HTERT RPE-1 (cell line): Measurements from ENCODE around the gene OSTF1.

Experiments
- in situ Hi-C: fragments of 300-500 bp; cut with MboI; formaldehyde crosslinking; loops from 4 replicates; pipeline ENCODE4 v1.14.3; 2020; ENCODE audit warnings: low sequenced_read_pairs

The OSTF1 gene, protein sequence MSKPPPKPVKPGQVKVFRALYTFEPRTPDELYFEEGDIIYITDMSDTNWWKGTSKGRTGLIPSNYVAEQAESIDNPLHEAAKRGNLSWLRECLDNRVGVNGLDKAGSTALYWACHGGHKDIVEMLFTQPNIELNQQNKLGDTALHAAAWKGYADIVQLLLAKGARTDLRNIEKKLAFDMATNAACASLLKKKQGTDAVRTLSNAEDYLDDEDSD

DNA sequence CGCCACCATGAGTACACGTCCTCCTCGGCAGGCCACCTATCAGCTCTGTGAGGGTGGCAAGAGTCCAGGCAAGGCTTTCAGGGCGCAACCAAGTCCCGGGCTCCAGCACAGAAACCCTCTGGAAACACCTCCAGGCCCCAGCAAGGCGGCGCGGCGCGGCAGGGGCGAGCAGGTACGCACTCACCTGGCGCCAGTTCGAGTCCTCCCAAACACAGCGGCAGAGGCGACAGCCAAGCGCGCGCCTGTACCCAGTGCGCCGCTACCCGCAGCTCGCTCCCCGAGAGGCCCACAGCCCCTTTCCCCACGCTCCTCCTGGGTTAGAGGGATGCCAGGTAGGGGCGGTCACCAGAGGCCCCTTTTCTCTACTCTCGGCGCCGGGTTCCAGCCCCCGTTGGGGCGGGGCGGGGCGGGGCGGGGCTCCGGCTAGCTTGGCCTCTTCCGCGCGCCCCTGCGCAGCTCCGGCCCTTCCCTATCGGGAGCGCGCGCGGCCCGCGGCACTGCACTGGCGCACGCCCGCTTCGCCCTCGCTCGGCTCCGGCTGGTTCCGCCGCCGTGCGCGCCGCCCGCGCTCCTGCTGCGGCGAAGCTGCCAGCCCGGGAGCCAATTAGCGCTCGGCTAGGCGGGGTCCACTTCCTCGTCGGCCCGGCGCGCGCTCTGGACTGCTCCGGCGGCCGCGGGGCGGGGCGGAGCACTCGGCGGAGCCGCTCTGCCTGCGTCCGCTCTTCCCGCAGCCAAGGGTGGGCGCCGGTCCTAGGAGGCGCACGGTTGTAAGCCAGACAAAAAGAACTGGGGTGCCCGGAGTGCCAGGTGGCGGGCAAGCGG is at the start of gene OSTF1, which contains the start of gene NMRK1:
TSS of gene OSTF1 (plus strand) at position 691 of the 822 bp plus-strand sequence. CDS start 179 bp downstream, outside the sequence.
TSS of gene NMRK1 (minus strand) at position 332 of the 822 bp plus-strand sequence. CDS start 5,040 bp downstream, outside the sequence.
- in situ Hi-C loops: no loop called here

DNA sequence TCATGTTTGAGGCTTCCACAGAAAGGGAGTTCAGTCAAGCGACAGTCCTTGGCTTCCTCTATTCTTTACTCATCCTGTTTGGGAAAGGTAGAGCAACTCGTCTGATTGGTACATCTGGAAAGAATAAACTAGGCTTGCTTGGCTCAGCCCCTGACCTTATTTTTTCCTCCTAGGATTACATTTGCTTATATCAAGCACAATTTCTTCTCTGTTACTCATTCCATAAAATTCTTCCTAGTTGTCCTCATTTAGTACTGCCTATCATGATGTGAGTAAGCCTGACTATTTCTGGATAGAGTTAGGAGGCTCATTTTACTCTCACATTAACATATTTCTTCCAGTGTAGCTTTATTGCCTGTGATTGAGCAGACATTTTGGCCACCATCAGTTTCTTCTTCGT is 49.3 kb upstream of the OSTF1 start:
- in situ Hi-C loops: no loop called here

DNA sequence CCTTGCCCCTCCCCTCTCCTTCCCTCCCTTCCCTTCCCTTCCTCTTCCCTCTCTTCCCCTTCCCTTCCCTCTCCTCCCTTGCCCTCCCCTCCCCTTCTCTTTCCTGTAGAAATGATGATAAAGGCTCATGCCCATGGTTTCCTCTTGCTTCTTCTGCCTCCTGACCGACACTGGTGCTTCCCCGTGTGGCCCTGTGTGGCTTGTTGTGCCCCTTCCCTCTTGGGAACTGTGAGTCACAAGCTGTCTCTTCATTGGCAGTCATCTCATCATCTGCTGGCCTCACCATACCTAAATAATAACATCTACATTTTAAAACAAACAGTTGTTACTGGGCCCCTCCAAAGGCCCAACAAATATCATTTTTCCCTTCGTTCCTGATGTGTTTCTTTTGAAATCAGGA is 48.5 kb upstream of the OSTF1 start:
- in situ Hi-C loops: no loop called here

DNA sequence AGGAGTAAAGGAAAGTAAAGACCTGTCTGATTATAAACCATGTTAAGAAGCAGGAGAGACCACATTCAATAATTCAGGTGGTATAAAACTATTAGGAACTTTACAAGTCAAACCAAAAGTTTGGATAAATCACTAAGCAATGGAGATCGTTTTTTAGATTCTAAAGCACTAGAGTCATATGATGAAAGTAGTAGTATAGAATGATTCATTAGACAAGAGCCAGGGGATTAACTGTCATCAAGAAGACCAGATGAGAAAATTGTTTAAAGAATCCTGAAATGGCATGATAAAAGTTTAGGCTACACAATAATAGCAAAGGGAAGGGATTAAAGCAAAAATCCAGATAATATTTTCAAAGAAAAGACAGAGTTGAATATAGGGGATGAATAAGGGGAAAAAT is 47.3 kb upstream of the OSTF1 start:
- in situ Hi-C loops: no loop called here

DNA sequence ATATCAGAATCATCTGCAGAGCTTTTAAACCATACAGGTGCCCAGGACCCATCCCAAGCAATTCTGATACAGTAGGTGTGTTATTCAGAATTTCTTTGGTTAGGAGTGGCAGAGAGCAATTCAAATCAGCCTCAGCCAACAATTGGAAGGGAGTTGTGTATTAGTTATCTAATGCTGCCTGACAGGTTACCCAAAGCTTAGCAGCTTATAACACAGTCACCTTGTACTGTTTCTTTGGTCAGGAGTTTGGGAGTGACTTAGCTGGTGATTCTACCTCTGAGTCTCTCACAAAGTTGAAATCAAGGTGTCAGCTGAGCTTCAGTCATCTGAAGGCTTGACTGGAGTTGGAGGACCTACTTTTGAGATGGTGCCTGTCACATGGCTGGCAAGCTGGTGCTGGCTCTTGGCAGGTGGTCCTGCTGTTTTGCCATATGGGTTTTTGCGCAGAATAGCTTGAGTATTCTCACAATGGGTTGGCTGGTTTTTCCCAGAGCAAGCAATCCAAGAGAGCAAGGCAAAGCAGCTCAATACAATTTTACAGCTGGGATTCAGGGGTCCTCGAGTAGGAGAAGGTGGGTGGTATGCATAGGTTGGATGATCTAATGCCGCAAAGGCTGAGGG is 41.5 kb upstream of the OSTF1 start:
- in situ Hi-C loops: no loop called here

DNA sequence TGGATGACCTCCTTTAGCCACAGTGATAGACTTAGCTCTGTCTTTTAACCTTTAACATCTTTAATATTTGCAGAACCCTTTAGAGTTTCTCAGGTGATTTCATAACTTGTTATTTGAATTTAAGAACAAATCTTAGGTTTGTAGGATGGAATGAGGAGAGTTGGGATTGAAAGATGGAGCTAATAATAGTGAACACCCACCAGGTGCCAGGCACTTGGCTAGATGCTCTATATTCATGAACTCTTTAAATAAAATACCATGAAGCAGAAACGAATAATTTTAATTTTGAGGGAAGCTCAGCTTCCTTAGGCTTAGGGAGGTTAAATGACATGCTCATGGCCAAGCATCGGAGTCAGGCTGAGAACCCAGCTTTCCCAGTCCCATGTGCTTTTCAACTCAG is 40.8 kb upstream of the OSTF1 start:
- in situ Hi-C loops: no loop called here

DNA sequence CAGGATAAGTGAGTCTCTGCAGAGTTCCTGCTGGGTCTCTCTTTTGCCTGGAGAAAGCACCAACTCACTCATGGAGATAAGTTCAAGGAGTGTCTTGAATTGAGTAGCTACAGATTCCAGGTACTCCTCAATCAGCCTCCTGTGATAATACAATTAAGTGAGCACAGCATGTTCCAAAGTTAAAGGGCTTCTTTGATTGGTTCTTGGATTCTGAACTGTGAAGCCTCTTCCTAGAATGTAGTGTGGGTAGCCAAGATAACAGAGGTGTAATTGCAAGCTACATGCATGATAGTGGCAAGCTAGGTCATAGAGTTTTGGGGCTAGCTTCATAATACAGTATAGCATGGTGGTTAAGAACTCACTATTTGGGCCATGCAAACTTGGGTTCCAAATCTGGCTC is 37.0 kb upstream of the OSTF1 start:
- in situ Hi-C loops: no loop called here

DNA sequence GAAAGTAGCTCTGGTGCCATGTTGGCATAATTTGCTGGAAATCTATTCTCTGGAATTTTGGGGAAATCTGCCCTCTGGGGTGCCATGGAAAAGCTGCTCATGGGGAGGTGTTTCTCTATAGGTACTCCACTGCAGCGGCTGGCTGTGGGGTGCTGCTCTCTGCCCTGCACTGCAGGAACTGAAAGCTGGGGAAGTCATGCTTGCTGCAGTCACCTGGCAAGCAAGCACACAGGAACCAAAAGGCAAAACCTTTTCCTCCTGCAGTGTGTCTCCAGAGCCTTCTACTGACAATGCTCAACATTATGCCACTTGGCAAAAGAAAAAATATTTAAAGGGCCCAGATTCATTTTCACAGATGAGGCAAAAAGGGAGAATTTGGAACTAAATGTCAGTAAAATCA is 34.4 kb upstream of the OSTF1 start:
- in situ Hi-C loops: no loop called here

DNA sequence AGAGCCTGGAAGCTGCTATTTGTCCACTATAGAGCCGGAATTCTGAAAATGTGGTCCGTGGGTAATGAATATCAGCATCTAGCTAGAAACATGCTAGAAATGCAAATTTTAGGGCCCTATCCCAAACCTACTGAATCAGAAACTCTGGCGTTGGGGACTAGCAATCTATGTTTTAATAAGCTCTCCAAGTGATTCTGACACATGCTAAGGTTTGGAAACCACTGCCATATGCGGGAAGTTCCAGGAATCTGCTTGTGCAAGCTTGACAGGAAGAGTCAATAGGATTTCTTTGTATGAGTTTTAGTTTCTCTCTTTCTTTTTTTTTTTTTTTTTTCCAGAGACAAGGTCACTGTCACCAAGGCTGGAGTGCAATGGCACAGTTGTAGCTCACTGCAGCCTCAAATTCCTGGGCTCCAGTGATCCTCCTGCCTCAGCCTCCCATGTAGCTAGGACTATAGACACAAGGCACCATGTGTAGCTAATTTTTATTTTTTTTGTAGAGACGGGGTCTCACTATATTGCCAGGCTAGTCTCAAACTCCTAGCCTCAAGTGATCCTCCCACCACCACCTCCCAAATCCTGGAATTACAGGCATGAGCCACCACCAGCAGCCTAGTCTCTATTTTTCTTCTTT is 33.8 kb upstream of the OSTF1 start:
- in situ Hi-C loops: no loop called here

DNA sequence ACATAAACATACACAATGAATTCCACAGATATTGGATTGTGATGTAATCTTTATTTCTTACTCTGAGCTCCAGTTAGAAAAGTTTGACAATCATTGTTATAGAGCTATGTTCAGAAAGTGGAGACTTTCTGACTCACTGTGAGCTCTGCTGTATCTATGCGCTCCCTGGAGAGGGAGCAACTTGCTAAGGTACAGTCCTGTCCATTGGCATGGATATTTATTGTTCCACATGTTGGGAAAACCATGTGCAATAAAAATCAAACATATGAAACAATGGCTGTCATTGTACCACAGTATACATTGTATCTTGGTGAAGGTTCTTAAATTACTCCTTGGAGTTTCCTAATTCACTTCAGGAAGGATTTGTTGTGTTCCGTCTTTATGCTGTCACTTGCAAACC is 27.1 kb upstream of the OSTF1 start:
- in situ Hi-C loops: no loop called here

DNA sequence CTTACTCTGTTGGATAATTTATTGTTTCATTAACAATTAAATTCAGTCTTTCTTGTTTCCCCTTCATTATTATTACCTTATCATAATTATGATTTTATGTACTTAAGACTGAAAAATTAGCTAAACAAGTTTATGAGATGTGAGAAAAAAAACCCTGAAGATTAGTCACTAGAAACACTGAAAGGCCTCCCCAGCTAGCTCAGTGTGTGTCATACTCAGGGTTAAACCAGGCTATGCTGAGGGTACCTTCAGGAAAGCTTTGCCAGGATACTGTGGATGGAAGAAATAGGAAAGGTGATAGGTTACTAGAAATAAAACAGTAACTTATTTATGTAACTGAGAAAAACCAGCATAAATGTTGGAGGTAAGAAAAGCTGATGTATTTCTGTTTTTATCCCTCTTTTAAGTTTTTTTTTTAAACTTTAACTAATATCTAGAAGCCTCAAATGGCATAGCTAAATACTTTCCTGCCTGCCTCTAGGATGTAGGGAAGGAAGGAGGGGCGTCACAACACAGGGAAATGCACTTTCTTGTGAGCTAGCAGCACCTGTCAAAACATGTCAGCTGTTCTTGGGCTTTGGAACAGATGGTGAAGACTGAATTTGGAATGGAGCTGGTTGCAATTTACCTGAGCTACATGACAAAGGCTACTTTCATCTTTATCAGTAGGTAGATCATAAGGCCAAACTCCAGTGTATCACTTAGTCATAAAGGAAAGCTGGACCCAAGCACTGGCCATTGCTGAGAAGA is 24.6 kb upstream of the OSTF1 start:
- in situ Hi-C loops: no loop called here

DNA sequence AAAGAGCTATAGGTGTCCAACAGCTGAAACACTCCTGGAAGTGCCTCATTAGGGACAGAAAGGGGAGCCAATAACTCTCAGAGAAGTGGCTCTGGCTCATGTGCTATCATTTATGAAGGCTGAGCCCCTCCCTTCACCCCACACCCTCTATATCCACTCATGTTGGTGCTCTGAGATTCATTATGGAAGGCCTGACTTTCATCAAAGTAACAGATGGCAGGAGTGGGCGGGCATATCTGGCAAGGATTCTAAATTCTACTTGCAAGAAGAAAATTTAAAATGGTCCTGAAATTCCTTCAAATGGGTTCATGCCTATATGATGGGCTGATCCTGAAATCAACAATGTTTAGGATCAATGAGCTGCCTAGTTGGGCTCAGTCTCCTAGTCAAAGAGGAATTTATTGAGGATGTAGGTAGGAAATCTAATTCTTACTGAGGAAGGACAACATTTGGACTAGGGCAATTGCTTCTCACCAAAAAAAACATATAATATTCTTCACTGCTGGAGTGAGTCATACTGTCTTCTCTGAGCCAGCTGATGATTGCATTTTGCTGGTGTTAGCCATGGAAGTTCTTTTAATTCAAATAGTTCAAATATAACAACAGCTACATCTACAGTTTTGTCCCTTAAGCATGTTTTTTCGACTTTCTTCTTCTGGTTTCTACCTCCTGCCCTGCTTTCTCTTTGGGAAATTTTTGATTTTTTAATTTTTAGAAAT is 23.8 kb upstream of the OSTF1 start:
- in situ Hi-C loops: no loop called here

DNA sequence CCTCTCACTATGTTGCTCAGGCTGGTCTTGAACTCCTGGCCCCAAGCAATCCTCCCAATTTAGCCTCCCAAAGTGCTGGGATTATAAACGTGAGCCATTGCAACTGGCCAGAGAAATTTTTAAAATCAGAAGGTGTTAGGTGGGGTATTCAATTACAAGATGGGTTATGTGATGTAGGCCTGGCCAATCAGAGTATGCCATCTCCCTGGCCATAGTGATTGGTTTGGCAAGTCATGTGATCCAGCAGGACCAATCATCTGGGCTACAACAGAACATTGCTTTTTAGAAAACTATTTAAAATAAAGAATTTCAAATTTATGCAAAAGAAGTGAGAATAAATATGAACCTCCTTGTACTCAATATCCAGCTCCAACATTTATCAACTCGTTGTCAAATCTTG is 22.8 kb upstream of the OSTF1 start:
- in situ Hi-C loops: no loop called here

DNA sequence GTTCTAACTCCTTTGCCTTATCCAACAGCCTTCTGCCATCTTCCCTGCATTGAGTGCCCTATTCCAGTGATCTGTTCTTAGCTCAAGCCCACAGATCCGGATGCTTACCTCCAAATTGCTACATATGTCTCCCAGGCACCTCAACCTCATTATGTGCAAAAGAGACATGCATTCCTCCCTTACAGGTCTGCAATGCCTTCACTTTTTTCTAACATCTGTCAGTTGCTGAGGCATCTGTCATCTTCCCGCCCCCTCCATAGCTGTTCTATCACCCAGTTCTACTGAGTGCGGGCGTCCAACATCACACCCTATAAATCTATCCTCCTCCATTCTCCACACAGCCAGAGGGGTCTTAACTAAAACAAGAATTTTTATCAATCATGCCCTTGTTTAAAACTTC is 20.4 kb upstream of the OSTF1 start:
- in situ Hi-C loops: no loop called here

DNA sequence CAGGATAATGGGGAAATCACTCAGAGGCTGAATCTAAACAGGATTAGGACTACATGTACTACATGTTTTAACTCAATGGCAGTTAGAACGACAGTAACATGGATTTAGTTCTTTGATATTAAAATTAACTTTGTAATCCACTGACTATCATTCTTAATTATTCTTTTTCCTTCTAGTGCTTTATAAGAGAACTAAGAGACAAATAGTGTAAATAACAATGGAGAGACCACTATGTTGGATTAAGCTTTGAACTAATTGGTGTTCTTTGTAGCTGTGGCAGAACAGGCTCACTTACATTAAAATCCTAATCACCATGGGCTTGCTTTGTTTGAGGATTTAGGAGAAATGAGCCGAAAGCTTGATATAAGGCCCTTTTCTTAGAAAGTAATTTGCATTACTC is 19.1 kb upstream of the OSTF1 start:
- in situ Hi-C loops: no loop called here

DNA sequence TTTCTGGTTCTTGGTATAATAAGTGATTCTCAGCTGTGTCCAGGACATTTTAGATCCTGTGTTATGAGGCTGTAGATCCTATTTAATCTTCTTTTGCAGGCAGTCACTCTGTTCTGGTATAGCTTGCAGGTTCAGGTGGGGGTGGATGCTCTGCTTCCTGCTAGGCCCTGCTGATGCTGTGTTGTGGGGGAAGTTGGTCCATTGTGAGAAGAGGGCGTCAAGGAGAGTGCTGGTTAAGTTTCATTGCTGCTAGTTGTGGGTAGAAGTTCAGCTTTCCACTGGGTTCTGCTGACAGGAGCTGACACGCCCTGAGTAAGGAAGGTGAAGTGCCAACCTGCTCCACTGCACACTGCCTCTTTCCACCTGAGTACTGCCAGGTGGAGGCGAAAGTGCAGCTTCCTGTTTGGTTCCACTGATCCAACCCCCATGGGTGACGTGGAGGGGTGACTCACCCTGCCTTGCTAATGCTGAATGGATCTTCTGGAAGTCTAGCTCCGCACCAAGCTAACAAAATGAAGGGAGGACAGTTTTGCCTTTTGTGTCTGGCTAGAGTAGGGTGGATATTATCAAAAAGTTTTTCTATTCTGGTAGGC is 16.7 kb upstream of the OSTF1 start:
- in situ Hi-C loops: no loop called here

DNA sequence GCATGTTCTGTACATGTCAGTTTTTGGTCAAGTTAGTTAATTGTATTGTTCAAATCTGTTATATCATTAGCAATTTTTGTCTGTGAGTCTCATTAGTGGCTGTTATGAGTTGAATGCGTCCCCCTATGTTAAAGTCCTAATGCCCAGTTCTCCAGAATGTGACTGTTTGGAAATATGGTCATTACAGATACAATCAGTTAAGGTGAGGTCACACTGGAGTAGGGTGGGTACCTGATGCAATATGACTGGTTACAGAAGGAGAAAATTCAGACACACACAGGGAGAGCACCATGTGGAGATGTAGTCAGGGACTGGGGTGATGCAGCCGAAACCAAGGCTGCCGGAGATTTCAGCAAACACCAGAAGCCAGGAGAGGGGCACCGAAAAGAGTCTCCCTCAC is 15.4 kb upstream of the OSTF1 start:
- in situ Hi-C loops: no loop called here

DNA sequence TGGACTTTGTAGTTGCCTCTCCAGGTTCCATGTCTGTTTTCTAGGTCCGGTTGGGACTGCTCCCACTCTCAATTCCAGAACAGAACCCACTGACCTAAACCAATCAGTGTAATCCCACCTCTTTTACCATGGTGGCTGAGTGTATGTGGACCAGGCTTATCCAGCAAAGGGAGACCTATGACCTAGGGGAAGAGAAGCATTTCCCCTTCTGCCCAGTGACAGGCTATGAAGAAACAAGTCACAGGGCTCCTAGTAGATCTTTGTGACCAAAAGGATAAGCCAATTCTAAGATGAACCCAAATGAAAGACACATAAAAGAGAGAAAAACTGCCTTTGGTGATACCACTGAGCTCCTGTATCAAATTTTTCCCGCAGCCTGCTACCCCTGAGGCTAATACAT is 6.7 kb upstream of the OSTF1 start:
- in situ Hi-C loops: no loop called here

DNA sequence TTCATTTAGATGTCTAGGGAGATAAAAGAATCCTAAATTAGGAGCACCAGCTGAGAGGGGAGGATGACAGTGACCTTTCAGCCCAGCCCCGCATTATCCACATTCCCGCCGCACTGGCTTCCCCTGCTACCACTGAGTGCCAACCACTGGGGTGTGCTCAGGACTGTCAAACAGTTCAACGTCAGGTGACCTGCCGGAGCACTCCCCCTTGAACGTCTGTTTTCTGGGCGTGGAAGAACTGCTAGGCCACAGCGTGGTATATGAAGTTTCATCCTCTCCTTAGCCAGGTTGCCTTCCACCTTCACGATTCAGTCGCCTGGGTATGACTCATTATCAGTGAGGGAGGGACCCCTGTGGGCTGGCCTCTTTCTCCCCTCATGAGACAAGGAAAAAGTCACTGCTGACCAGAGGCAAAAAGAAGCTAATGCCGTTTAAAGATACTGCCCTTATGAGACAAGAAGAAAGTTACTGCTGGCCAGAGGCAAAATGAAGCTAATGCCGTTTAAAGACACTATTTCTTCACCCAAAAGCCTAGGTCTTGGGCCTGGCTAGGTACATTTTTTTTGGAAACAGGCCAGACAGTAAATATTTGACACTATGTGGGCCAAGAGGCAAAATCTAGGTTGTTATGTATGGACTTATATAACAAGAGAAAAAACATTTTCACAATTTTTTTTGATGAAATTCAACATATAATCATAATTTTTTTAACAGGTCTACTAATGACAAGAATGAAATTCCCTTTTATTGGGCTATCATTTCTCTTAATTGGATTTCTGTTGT is 4.9 kb upstream of the OSTF1 start:
- in situ Hi-C loops: no loop called here
